Natural killer cell (primary cell): ENCODE data around the gene TIMM23. TPM values are rescaled to one million over a fixed set of nuclear protein-coding genes. Genes with fewer than 3 reads are reported as not detected.
A peak's percentile ranks its signal among the peaks of the same experiment; 100 is the strongest.
"Not testable (repeated sequence)": the region's sequence is repeated elsewhere in the genome, so short reads cannot be mapped to it uniquely, and the experiment has no call there.

ENCODE experiments used
- ATAC-seq, 3 donors: fragments of 150-1000 bp in 2 of 3; fragments of 200-7000 bp in 1 of 3; cut with Tn5 transposase; 1 replicate in 1 of 3; 2 replicates in 2 of 3; pipeline ENCODE4 v1.10.0; 2021; ENCODE audit warnings: mild to moderate bottlenecking in 2 of 3, moderate library complexity in 2 of 3
- DNase-seq, 2 donors: peaks; one replicate each; pipeline versions ENCODE4 v3.0.0 to v3.0.0-alpha.2; 2013 to 2021; ENCODE audit warnings: mixed read lengths in 1 of 2
- H3K27ac ChIP-seq: one replicate; pipeline ENCODE4 v1.5.1; 2013; ENCODE audit warnings: mild to moderate bottlenecking, low read length
- H3K27me3 ChIP-seq: one replicate; pipeline ENCODE4 v1.6.1; 2013; ENCODE audit warnings: low read length; ENCODE audit not compliant: control insufficient read depth, insufficient read depth
- H3K36me3 ChIP-seq: one replicate; pipeline ENCODE4 v1.6.1; 2013; ENCODE audit warnings: low read length; ENCODE audit not compliant: control insufficient read depth, insufficient read depth
- H3K4me1 ChIP-seq: one replicate; pipeline ENCODE4 v1.6.1; 2013; ENCODE audit warnings: low read length; ENCODE audit not compliant: control insufficient read depth, insufficient read depth
- H3K4me3 ChIP-seq: one replicate; pipeline ENCODE4 v1.5.1; 2013; ENCODE audit warnings: low read length
- H3K9me3 ChIP-seq: one replicate; pipeline ENCODE4 v1.6.1; 2013; ENCODE audit warnings: low read length; ENCODE audit not compliant: control insufficient read depth, insufficient read depth
- H3K27ac Mint-ChIP-seq, 2 donors: one replicate each; pipeline ENCODE4 v1.8.0; 2022; ENCODE audit warnings: mild to moderate bottlenecking in 2 of 2, mixed read lengths in 2 of 2, moderate library complexity in 1 of 2
- H3K27me3 Mint-ChIP-seq, 2 donors: one replicate each; pipeline ENCODE4 v1.8.0; 2022; ENCODE audit warnings: low read depth in 2 of 2, mixed read lengths in 2 of 2
- H3K36me3 Mint-ChIP-seq: one replicate; pipeline ENCODE4 v1.8.0; 2022; ENCODE audit warnings: mixed read lengths
- H3K4me1 Mint-ChIP-seq, 2 donors: one replicate each; pipeline ENCODE4 v1.8.0; 2022; ENCODE audit warnings: mixed read lengths in 2 of 2
- H3K4me3 Mint-ChIP-seq: one replicate; pipeline ENCODE4 v1.8.0; 2022; ENCODE audit warnings: mild to moderate bottlenecking, moderate library complexity, mixed read lengths
- H3K9me3 Mint-ChIP-seq, 2 donors: one replicate each; pipeline ENCODE4 v1.8.0; 2022; ENCODE audit warnings: mixed read lengths in 2 of 2
- WGBS: methylation state at CpG from one replicate; pipeline ENCODE4 v1.1.7; 2013; ENCODE audit warnings: missing lambda C conversion rate; ENCODE audit not compliant: insufficient coverage; 5-methylcytosine and 5-hydroxymethylcytosine counted together
- intact Hi-C: fragments of 100-400 bp; cut with micrococcal nuclease; formaldehyde crosslinking; loops from one replicate; pipeline ENCODE4 v1.14.2; 2022
- total RNA-seq, 4 donors: library from RNA; stranded (reverse); fragments of 120-200 nt in 1 of 4; gene quantifications; one replicate each; pipeline versions ENCODE4 v1.2.3 to v1.2.4, GENCODE V29; 2013 to 2022
- TF ChIP-seq, protein P1 (sequence below): fragments of 200-600 bp; IDR thresholded peaks from one replicate; pipeline ENCODE4 v1.8.0; 2022; ENCODE audit warnings: antibody characterized with exemption

Gene TIMM23
- total RNA-seq, 3 donors from 2014 or later (not counting 1 experiment from before 2014, with no cell fraction given), result 26.9 to 31.5 (median 27.3) TPM

DNA sequence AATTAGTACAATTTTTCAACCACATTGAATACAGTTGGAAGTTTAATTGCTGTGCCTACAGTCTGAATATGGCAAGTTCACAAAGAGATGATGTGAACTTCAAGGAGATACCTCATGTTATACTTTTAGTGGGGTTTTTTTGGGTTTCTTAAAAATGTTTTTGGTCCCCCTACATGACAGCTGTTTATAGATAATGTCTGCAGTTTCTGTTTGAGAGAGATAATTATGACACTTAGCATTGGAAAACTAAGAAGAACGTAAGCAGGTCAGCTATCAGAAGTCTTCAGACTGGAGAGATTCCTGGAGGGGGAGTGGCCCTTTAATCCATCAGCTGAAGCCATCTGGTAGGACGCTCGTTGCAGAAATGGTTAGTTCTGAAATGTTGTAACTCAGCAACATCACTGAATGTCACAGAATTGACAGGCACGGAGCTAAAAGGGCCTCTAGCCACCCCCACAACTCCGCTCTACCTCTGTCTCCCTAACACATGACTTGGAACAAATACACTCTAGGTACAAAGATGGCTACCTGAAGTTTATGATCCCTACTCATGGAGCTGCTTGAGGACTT, 29.0 kb downstream of the TIMM23 start:
- H3K36me3 ChIP-seq, result peaks cover 61% of the 10 kb centered on the region
- no peak overlapping the region for H3K4me3 ChIP-seq
- Mint-ChIP-seq H3K36me3 (no peaks in the 10 kb centered on the region), H3K27ac (peak overlapping the region in 1 of 2 donors; percentile 50), H3K4me1 (peaks cover 0 to 6% of the 10 kb centered on the region in 2 donors), H3K4me3 (no peak overlapping the region), H3K9me3 (no peaks in the 10 kb centered on the region), H3K27me3 (no peaks in the 10 kb centered on the region)
- no peaks in the 10 kb centered on the region for H3K9me3 ChIP-seq
- DNase-seq, result no peak
- TF ChIP-seq, protein P1, sequence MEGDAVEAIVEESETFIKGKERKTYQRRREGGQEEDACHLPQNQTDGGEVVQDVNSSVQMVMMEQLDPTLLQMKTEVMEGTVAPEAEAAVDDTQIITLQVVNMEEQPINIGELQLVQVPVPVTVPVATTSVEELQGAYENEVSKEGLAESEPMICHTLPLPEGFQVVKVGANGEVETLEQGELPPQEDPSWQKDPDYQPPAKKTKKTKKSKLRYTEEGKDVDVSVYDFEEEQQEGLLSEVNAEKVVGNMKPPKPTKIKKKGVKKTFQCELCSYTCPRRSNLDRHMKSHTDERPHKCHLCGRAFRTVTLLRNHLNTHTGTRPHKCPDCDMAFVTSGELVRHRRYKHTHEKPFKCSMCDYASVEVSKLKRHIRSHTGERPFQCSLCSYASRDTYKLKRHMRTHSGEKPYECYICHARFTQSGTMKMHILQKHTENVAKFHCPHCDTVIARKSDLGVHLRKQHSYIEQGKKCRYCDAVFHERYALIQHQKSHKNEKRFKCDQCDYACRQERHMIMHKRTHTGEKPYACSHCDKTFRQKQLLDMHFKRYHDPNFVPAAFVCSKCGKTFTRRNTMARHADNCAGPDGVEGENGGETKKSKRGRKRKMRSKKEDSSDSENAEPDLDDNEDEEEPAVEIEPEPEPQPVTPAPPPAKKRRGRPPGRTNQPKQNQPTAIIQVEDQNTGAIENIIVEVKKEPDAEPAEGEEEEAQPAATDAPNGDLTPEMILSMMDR, result no peak
- H3K27me3 ChIP-seq, result no peaks in the 10 kb centered on the region
- no peak for ATAC-seq
- H3K27ac ChIP-seq, result no peak overlapping the region
- H3K4me1 ChIP-seq, result no peaks in the 10 kb centered on the region
- intact Hi-C loops, result no loop called here
- WGBS, result 87% methylated on average over 5 of the region's 5 CpGs

DNA sequence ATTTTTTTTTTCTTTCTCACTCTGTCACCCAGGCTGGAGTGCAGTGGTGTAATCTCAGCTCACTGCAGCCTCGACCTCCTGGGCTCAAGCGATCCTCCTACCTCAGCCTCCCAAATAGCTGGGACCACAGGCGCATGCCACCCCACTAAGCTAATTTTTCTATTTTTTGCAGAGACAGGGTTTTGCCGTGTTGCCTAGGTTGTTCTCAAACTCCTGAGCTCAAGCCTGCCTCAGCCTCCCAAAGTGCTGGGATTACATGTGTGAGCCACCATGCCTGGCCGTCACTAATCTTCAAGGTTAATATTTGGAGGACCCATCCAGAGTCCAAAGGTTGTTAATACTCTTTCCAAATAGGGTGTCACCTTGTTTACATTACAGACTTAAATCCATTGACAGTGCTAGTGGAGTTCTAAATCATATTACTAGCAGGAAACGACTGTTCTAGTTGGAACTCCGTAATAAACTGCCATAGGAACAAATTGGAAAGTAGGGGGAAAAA, 29.9 kb downstream of the TIMM23 start:
- H3K4me1 Mint-ChIP-seq, intact Hi-C loops, H3K27me3 ChIP-seq, H3K9me3 ChIP-seq, DNase-seq, H3K27me3 Mint-ChIP-seq, H3K36me3 Mint-ChIP-seq, H3K9me3 Mint-ChIP-seq, H3K4me1 ChIP-seq, H3K4me3 ChIP-seq, H3K4me3 Mint-ChIP-seq, H3K27ac ChIP-seq, ATAC-seq: not testable (repeated sequence)
- H3K27ac Mint-ChIP-seq, result peak overlapping the region in 1 of 2 donors; percentile 2
- 94% methylated on average over 7 of the region's 7 CpGs for whole genome bisulfite sequencing
- H3K36me3 ChIP-seq, result peaks cover 67% of the 10 kb centered on the region

DNA sequence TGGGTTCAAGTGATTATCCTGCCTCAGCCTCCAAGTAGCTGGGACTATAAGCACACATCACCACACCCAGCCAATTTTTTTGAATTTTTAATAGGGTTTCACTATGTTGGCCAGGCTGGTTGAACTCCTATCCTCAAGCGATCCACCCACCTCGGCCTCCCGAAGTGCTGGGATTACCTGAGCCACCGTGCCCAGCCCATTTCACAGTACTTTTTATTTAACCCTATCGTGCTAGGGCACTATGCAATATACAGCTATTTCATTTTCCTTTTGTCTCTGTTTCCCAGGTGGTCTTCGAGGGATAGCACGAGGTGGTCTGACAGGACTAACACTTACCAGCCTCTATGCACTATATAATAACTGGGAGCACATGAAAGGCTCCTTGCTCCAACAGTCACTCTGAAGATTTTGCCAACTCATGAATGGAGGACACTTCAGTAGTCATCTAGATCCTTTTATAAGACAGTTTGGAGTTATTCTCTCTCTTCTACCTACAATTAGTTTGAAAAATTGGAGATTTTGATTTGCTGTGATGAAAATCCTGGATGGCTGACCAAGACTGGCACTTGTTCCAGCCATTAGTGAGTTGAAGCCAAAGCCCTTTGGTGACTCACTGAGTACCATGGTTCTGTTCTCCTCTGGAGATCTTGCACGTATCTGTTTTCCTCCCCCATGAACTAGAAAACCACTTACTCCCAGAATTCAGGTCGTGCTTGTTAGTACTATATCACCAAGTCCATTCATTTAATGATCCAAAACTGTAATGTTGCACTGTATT, 30.8 kb downstream of the TIMM23 start:
- DNase-seq, result no peak
- peaks cover 5% of the 10 kb centered on the region for H3K36me3 Mint-ChIP-seq
- H3K27ac Mint-ChIP-seq, result peak overlapping the region in 1 of 2 donors; percentile 2
- H3K27ac ChIP-seq, result no peak overlapping the region
- H3K4me3 ChIP-seq, result no peak overlapping the region
- no peaks in the 10 kb centered on the region for H3K27me3 ChIP-seq
- no peaks in the 10 kb centered on the region for H3K27me3 Mint-ChIP-seq
- peaks cover 0 to 7% of the 10 kb centered on the region in 2 donors for H3K4me1 Mint-ChIP-seq
- intact Hi-C loops, result no loop called here
- H3K36me3 ChIP-seq, result peaks cover 73% of the 10 kb centered on the region
- H3K4me3 Mint-ChIP-seq, result no peak overlapping the region
- no peaks in the 10 kb centered on the region for H3K9me3 Mint-ChIP-seq
- no peak for ATAC-seq
- H3K9me3 ChIP-seq, result no peaks in the 10 kb centered on the region
- WGBS, result 97% methylated on average over 9 of the region's 9 CpGs
- TF ChIP-seq, protein P1, result no peak
- H3K4me1 ChIP-seq, result no peaks in the 10 kb centered on the region

DNA sequence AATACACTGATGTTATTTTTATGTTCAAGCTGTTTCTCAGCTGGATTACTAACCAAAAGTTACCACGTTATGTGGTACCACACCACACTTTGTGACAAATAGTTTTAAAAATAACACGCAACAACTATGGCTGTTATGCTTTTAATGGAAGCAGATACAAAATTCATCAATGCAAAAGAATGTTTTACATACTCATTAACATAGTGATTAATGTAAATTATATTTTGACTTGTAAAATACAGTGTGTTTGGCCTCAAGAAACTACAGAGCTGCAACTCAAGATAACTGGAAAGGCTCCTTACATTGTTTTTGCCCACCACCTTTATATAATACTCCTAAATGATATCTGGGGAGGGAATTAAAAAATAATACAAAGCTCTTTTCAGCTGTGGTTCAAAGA, 32.7 kb downstream of the TIMM23 start:
- H3K4me1 ChIP-seq, result no peaks in the 10 kb centered on the region
- DNase-seq, result no peak
- H3K36me3 ChIP-seq, result peaks cover 87% of the 10 kb centered on the region
- Mint-ChIP-seq H3K27me3 (no peaks in the 10 kb centered on the region), H3K4me1 (peaks cover 0 to 7% of the 10 kb centered on the region in 2 donors), H3K27ac (no peak overlapping the region), H3K4me3 (no peak overlapping the region), H3K9me3 (no peaks in the 10 kb centered on the region), H3K36me3 (peaks cover 10% of the 10 kb centered on the region)
- intact Hi-C loops, result no loop called here
- no peak for ATAC-seq
- H3K27me3 ChIP-seq, result no peaks in the 10 kb centered on the region
- WGBS, result 100% methylated on average over 1 of the region's 2 CpGs
- H3K27ac ChIP-seq, result no peak overlapping the region
- TF ChIP-seq, protein P1, result no peak
- no peak overlapping the region for H3K4me3 ChIP-seq
- H3K9me3 ChIP-seq, result no peaks in the 10 kb centered on the region
